KMS-11 (cell line): Measurements from ENCODE around the gene TEX13A.

Experiments
- H2AFZ ChIP-seq: fragments of 200-600 bp; sonication (generic); 2 replicates; pipeline ENCODE4 v1.6.1; 2016; ENCODE audit warnings: antibody characterized with exemption, mixed run types, low read depth
- H3K27ac ChIP-seq: fragments of 200-600 bp; sonication (generic); 2 replicates; pipeline ENCODE4 v1.6.1; 2016; ENCODE audit warnings: mild to moderate bottlenecking, mixed run types
- H3K27me3 ChIP-seq: fragments of 200-600 bp; sonication (generic); 2 replicates; pipeline ENCODE4 v1.6.1; 2017; ENCODE audit warnings: mild to moderate bottlenecking, low read depth, mixed run types, moderate library complexity; ENCODE audit not compliant: insufficient read depth
- H3K36me3 ChIP-seq: fragments of 200-600 bp; sonication (generic); 2 replicates; pipeline ENCODE4 v1.6.1; 2017; ENCODE audit warnings: mild to moderate bottlenecking, mixed run types; ENCODE audit not compliant: insufficient read depth
- H3K4me1 ChIP-seq: fragments of 200-600 bp; sonication (generic); 2 replicates; pipeline ENCODE4 v1.6.1; 2016; ENCODE audit warnings: mild to moderate bottlenecking, low read depth, mixed run types; ENCODE audit not compliant: poor library complexity, severe bottlenecking
- H3K4me2 ChIP-seq: fragments of 200-600 bp; sonication (generic); 2 replicates; pipeline ENCODE4 v1.7.0; 2016; ENCODE audit warnings: mild to moderate bottlenecking, mixed run types
- H3K4me3 ChIP-seq: fragments of 200-600 bp; sonication (generic); IDR thresholded peaks from 2 replicates; pipeline ENCODE4 v1.6.1; 2017; ENCODE audit warnings: low read depth, low read length, mixed read lengths; ENCODE audit not compliant: insufficient read depth
- H3K79me2 ChIP-seq: fragments of 200-600 bp; sonication (generic); 2 replicates; pipeline ENCODE4 v1.6.1; 2016; ENCODE audit warnings: low read depth, mixed run types; ENCODE audit not compliant: insufficient read depth
- H3K9ac ChIP-seq: fragments of 200-600 bp; sonication (generic); 2 replicates; pipeline ENCODE4 v1.6.1; 2016; ENCODE audit warnings: mild to moderate bottlenecking, mixed run types
- H4K20me1 ChIP-seq: fragments of 200-600 bp; sonication (generic); 2 replicates; pipeline ENCODE4 v1.6.1; 2016; ENCODE audit warnings: mild to moderate bottlenecking, mixed run types; ENCODE audit not compliant: insufficient read depth
- TF ChIP-seq, protein P1 (sequence below): fragments of 200-600 bp; sonication (generic); conservative IDR thresholded peaks from 2 replicates; pipeline ENCODE4 v1.6.1; 2017; ENCODE audit warnings: low read depth, mild to moderate bottlenecking, antibody characterized with exemption, low read length, moderate library complexity, mixed read lengths

The TEX13A gene

DNA sequence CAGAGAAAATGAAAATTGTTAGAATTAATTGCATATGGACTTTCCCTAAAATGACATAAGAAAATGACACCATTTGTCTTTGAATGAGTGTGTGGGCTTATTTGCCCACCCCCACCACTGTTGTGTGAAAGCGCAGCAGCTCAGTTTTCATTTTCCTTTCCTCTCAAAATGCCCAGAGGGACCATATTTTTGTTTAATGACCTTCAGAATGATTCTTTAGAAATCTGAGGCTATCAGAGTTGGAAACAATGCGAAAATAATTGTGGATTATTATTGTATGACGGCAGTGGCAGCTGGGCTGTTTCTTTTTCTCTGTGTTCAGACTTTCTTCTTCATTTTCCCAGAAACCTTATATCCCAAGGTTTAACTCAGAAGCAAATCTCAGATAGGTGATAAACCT, 44.6 kb upstream of the TEX13A start:
- TF ChIP-seq, protein P1, sequence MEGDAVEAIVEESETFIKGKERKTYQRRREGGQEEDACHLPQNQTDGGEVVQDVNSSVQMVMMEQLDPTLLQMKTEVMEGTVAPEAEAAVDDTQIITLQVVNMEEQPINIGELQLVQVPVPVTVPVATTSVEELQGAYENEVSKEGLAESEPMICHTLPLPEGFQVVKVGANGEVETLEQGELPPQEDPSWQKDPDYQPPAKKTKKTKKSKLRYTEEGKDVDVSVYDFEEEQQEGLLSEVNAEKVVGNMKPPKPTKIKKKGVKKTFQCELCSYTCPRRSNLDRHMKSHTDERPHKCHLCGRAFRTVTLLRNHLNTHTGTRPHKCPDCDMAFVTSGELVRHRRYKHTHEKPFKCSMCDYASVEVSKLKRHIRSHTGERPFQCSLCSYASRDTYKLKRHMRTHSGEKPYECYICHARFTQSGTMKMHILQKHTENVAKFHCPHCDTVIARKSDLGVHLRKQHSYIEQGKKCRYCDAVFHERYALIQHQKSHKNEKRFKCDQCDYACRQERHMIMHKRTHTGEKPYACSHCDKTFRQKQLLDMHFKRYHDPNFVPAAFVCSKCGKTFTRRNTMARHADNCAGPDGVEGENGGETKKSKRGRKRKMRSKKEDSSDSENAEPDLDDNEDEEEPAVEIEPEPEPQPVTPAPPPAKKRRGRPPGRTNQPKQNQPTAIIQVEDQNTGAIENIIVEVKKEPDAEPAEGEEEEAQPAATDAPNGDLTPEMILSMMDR, result no peak
- Histone ChIP-seq H3K79me2 (no peaks in the 10 kb centered on the region), H4K20me1 (no peaks in the 10 kb centered on the region), H3K9ac (no peak overlapping the region), H2AFZ (no peak overlapping the region), H3K36me3 (no peaks in the 10 kb centered on the region), H3K4me3 (no peak overlapping the region), H3K27ac (no peak overlapping the region), H3K4me2 (no peak overlapping the region), H3K4me1 (no peaks in the 10 kb centered on the region), H3K27me3 (no peaks in the 10 kb centered on the region)

DNA sequence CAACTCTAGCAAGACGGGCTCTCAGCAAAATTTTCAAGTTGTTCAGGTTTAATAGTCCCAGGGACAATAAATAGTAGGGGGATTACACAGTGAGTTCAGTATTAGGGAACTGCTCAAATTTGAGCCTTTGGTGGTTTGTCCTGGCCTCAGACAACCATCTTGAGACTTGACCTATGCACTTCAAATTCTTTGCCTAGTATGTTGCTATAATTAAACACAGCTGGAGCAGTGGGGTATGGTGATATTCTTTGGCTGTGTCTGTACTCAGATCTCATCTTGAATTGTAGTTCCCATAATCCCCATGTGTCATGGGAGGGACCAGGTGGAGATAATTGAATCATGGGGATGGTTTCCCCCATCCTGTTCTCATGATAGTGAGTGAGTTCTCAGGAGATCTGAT, 43.3 kb upstream of the TEX13A start:
- H3K9ac ChIP-seq, result no peak overlapping the region
- H3K27me3 ChIP-seq, result no peaks in the 10 kb centered on the region
- no peak overlapping the region for H3K4me3 ChIP-seq
- no peak overlapping the region for H3K27ac ChIP-seq
- no peaks in the 10 kb centered on the region for H3K36me3 ChIP-seq
- H2AFZ ChIP-seq, result no peak overlapping the region
- TF ChIP-seq, protein P1, result no peak
- no peak overlapping the region for H3K4me2 ChIP-seq
- no peaks in the 10 kb centered on the region for H3K4me1 ChIP-seq
- no peaks in the 10 kb centered on the region for H4K20me1 ChIP-seq
- H3K79me2 ChIP-seq, result no peaks in the 10 kb centered on the region

DNA sequence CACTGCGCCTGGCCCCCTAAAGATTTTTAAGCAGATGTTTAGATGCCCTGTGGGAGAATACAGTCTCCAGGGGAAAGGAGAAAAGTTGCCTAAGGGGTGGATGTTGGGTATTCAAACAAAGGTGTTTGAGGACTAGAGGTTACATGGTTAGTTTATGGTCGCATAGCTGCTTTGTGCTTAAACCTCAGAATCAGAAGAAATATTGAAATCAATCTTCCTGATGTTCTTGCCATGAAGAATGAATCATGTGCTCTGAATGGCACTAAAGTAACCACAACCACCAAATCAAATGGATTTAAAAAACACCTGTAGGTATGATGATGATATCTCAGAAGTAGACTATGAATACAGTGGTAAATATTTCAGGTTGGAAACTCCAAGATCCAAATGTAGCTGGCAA, 42.7 kb upstream of the TEX13A start:
- H3K4me1 ChIP-seq, result no peaks in the 10 kb centered on the region
- H3K27ac ChIP-seq, result no peak overlapping the region
- no peaks in the 10 kb centered on the region for H3K27me3 ChIP-seq
- no peak overlapping the region for H3K9ac ChIP-seq
- no peaks in the 10 kb centered on the region for H3K79me2 ChIP-seq
- H3K36me3 ChIP-seq, result no peaks in the 10 kb centered on the region
- TF ChIP-seq, protein P1, result no peak
- no peaks in the 10 kb centered on the region for H4K20me1 ChIP-seq
- no peak overlapping the region for H3K4me2 ChIP-seq
- H2AFZ ChIP-seq, result no peak overlapping the region
- no peak overlapping the region for H3K4me3 ChIP-seq

DNA sequence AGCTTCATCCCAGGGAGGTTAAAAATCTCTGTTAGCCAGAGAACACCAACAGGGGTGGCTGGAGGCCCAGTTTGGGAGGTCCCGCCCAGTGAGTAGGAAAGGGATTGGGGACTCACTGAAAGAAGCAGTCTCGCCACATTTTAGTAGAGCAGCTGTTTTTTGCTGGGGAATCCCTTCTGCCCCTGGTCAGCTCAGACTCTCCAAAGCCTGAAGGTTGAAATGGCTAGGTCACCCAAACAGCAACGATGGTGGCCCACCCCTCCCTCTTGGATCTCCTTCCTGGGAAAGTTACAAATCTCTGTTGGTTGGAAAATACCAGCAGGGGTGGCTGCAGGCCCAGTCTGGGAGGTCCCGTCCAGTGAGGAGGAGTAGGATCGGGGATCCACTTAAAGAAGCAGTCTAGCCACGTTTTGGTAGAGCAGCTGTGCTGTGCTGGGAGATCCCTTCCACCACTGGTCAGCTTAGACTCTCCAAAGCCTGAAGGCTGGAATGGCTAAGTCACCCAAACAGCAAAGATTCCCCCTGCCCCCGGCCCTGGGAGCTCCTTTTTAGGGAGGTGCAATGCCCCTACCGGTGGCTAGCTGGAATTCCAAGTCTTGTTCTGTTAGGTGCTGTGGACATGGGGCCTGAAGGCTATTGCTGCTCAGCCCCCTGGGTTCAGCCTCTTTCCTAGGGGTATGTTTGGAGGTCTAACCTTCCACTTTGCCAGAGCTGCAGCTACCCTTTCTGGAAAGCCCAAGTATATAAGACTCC, 40.0 kb upstream of the TEX13A start:
- H3K27me3 ChIP-seq, result no peaks in the 10 kb centered on the region
- no peaks in the 10 kb centered on the region for H3K36me3 ChIP-seq
- H3K9ac ChIP-seq, result no peak overlapping the region
- no peak overlapping the region for H2AFZ ChIP-seq
- TF ChIP-seq, protein P1, result no peak
- H3K4me1 ChIP-seq, result no peaks in the 10 kb centered on the region
- no peak overlapping the region for H3K27ac ChIP-seq
- H3K79me2 ChIP-seq, result no peaks in the 10 kb centered on the region
- H4K20me1 ChIP-seq, result no peaks in the 10 kb centered on the region
- H3K4me3 ChIP-seq, result no peak overlapping the region
- no peak overlapping the region for H3K4me2 ChIP-seq
